HG03097 (cell line): Measurements from ENCODE around the gene MBD3L4.
"Not testable (repeated sequence)": the region's sequence is repeated elsewhere in the genome, so short reads cannot be mapped to it uniquely, and the experiment has no call there.

Source experiments
- ATAC-seq: cut with Tn5 transposase; IDR thresholded peaks from one replicate; pipeline ENCODE4 v1.9.1; 2021; ENCODE audit not compliant: unreplicated experiment, low FRiP score

The MBD3L4 gene

DNA sequence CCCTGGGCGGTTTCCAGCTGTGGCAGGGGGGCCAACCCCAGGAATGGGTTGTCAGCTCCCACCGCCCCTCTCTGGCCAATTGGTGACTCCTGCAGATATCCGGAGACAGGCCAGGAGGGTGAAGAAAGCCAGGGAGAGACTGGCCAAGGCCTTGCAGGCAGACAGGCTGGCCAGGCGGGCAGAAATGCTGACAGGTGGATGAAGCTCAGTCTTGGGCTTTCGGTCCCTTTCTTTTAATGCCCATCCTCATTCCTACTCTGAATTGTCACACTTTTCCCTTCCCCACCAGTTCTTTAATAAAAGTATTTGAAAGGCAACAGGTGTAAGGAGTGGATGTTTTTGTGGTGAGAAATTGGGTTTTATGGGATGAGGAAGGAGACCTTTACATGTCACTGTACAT is 11.4 kb upstream of the MBD3L4 start:
- not testable (repeated sequence) for ATAC-seq

DNA sequence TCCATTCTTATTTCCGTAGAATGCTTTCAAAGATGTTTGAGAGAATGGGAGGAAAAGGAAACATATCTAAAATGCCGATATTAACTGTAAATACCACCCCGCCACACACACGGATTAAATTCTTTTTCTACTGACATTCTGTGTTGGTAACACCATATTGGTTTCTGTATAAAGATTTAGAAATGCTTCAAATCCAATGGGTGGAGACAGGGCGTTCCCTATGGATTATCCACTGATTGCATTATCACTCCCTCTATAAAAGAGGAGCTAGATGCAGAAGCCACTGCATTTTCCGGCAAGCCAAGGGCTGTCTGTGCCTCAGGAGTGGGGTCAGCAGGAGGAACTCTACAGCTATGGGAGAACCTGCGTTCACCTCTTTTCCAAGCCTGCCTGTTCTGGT is 9.0 kb upstream of the MBD3L4 start, which contains the start of gene MBD3L2:
Gene MBD3L2 (plus strand): TSS at position 301 of the 400 bp plus-strand sequence. CDS start 53 bp downstream, at position 354.
- ATAC-seq: not testable (repeated sequence)

- not testable (repeated sequence) for ATAC-seq
These were observed 1.6 kb upstream of the MBD3L4 start for GRCh38 chr19:7041563-7041962.

GRCh38 chr19:7030278-7030677 is 9.7 kb downstream of the MBD3L4 start, which contains the start of gene MBD3L5:
Gene MBD3L5 (plus strand): TSS chr19:7030578. CDS start chr19:7030612, 34 bp downstream.
- not testable (repeated sequence) for ATAC-seq

DNA sequence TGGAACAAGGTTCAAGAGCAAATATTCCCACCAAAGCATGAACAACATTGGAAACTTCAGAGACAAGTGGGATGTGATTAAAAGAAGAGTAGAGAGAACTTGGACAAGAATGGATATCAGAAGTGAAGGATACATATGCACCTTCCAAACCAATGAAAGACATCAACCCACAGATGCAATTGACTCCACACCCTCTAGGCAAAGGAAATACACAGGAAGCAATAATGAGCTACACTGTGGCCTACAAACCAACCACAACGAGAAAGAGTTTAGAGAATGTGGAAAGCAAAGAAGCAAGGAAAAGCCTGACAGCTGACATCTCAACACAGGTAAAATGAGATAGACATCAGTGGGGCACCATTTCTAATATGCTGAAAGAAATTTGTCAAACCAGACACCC is 11.2 kb downstream of the MBD3L4 start:
- not testable (repeated sequence) for ATAC-seq

GRCh38 chr19:7021331-7021730 is 18.6 kb downstream of the MBD3L4 start, which contains the start of gene MBD3L2B:
Gene MBD3L2B (minus strand): TSS chr19:7021431. CDS start chr19:7021397, 34 bp downstream.
- not testable (repeated sequence) for ATAC-seq

GRCh38 chr19:7018828-7019227 is 21.2 kb downstream of the MBD3L4 start:
- ATAC-seq: no peak

DNA sequence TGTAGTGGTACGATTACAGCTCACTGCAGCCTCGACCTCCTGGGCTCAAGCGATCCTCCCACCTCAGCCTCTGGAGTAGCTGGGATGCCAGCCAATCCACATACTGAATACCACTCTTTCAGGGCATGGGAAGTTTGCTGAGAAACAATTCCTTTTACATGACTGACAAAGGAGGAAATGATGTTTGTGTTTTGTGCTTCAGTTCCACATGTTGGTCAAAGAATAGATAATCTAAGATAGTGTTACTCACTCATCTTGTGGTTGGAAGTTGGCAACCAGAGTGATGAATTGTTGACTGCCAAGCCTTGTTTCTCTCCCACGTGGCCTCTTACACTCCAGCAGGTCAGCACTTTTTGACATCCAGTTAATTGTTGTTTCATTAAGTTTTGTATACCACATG is 26.3 kb downstream of the MBD3L4 start:
- ATAC-seq: no peak

GRCh38 chr19:7010722-7011593 is 29.0 kb downstream of the MBD3L4 start:
- no peak for ATAC-seq

DNA sequence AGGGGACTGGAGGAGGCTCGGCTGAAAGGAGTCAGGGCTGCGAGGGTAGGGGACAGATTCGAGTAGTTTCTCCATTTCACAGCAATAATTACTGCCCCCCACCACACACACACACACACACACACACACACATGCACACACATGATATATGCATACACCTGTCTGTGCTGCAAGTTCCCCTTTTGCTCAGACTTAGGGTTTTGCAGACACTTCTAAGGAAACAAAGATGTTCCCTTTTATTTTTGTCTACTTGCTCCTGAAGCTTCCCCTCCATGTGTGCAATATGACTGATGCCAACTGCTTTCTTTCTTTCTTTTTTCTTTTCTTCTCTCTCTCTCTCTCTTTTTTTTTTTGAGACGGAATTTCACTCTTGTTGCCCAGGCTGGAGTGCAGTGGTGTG is 32.1 kb downstream of the MBD3L4 start:
- ATAC-seq: no peak

DNA sequence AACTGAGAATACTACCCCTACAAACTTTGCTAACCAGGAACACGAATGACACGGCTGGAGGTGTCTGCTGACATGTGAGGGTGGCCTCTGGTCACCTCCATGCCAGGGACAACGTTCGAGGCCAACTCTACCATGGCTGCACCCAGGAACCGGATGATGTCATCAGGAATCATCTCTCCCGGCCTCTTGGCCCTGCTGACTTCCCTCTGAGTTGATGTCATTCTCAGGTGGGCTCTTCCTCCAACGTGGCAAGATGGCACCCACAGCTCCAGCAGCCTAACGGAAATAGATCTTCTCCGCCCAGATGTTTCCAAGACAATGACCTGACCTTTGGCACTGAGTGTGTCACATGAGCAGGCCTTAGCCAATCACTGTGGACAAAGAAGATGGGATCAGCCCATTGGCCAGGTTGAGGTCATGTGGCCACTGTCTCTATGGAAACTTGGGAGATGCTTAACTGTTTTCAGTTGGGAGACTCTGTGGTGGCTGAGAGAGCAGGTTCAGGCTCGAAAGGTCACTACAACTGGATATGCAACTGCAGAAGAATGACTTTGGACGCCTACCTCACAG is 33.8 kb downstream of the MBD3L4 start:
- no peak for ATAC-seq

GRCh38 chr19:7004313-7004931 is 35.6 kb downstream of the MBD3L4 start:
- no peak for ATAC-seq

GRCh38 chr19:7000816-7001215 is 39.2 kb downstream of the MBD3L4 start:
- ATAC-seq: no peak

GRCh38 chr19:7000333-7000732 is 39.6 kb downstream of the MBD3L4 start:
- no peak for ATAC-seq

DNA sequence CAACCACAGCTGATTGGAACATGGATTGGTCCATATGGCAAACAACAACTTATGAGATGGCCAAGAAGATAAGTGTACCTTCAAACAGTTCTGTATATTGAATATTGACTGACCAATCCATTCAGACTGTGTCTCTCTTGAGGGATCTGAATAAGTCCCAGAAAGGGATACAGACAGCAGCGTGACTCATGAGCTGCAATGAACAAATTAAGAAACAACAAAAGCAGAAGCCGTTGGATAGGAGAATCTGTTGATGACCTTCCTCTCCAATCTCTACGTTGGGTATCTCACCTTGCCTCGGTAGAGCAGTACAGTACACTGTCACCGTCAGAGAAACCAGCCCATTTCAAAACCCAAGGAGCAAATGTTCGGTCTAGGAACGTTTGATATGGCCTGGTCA is 40.0 kb downstream of the MBD3L4 start:
- ATAC-seq: no peak

DNA sequence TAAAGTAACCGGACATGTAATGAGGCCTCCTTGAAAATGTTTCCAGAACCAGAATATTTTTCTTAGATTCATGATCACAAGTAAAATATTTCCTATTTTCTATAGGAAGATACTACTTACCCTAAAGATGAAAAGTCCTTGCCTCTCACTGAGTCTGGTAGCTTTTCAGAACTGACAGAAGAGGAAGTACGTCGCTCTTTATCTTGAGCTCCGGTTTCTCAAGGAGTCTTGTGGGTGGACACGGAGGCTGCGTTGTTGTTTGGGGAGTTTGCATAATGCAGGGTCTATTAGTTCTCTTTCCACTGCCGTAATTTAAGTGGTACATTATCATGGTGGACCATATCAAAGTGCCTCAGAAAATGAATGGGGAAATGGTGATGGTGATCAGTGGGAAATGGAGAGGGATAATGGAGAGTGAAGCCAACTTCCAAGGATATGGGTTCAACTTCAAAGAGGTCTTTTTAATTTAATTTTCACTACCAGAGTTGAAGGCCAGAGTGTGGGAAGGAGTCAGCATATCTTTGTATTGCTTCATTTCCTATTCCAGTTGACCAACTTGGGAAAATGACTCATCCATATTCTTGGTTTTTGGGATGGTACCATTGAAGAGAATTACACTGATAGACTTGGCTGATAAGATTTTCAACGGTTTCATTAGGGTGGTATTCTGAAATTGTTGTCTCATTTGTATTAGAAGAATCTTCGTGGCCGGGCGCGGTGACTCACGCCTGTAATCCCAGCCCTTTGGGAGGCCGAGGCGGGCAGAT is 42.1 kb downstream of the MBD3L4 start:
- no peak for ATAC-seq

- no peak for ATAC-seq
These were observed 43.2 kb downstream of the MBD3L4 start for GRCh38 chr19:6996810-6997209.

- ATAC-seq: no peak
These were observed 44.9 kb downstream of the MBD3L4 start for GRCh38 chr19:6995054-6995453.

- no peak for ATAC-seq
These were observed 51.7 kb downstream of the MBD3L4 start for GRCh38 chr19:6988257-6988656.

- ATAC-seq: no peak
These were observed 52.1 kb downstream of the MBD3L4 start for GRCh38 chr19:6987850-6988249.
